Vagina (tissue), 2 donors: ENCODE results near the gene OOEP. TPM values are rescaled to one million over a fixed set of nuclear protein-coding genes. Genes with fewer than 3 reads are reported as not detected.

Experiments used
- DNase-seq, 2 donors: peaks; one replicate each; pipeline ENCODE4 v3.0.0-alpha.2; 2017; ENCODE audit errors: extremely low spot score in 2 of 2
- H3K27ac ChIP-seq: fragments of 200-600 bp; sonication (generic); one replicate; pipeline ENCODE4 v1.5.1; 2019
- H3K27me3 ChIP-seq: fragments of 200-600 bp; sonication (generic); one replicate; pipeline ENCODE4 v1.5.1; 2019
- H3K36me3 ChIP-seq, 2 donors: fragments of 200-600 bp; sonication (generic); one replicate each; pipeline ENCODE4 v1.5.1; 2017 to 2019
- H3K4me1 ChIP-seq: fragments of 200-600 bp; sonication (generic); one replicate; pipeline ENCODE4 v1.5.1; 2019
- H3K4me3 ChIP-seq, 2 donors: fragments of 200-600 bp; sonication (generic); 1 replicate in 1 of 2; 2 replicates in 1 of 2; pipeline ENCODE4 v1.5.1; 2016 to 2019
- H3K9me3 ChIP-seq: fragments of 200-600 bp; sonication (generic); one replicate; pipeline ENCODE4 v1.5.1; 2019
- POLR2A ChIP-seq, 2 donors: fragments of 450-650 bp; IDR thresholded peaks; one replicate each; pipeline ENCODE4 v1.6.1; 2017; ENCODE audit warnings: antibody characterized with exemption in 2 of 2, mild to moderate bottlenecking in 2 of 2, moderate library complexity in 2 of 2
- POLR2AphosphoS5 ChIP-seq, 2 donors: sonication (generic); formaldehyde crosslinking; IDR thresholded peaks; one replicate each; pipeline ENCODE4 v1.9.0; 2017; ENCODE audit warnings: antibody characterized with exemption in 2 of 2, mild to moderate bottlenecking in 2 of 2, low read depth in 1 of 2; ENCODE audit not compliant: insufficient read depth in 1 of 2
- intact Hi-C: fragments of 100-400 bp; cut with DNase I; formaldehyde crosslinking; loops from one replicate; pipeline ENCODE4 v1.15.1; 2023
- total RNA-seq: library from RNA; depleted of rRNA; stranded (reverse); fragments of >200 nt; gene quantifications from one replicate; pipeline ENCODE4 v1.2.3, GENCODE V29; 2016
- TF ChIP-seq, protein P1 (sequence below), 3 experiments: fragments of 450-650 bp in 2 of 3; fragments of 200-600 bp in 1 of 3; sonication (generic) in 1 of 3; IDR thresholded peaks; one replicate each; pipeline ENCODE4 v1.5.1; 2017 to 2019; ENCODE audit warnings: antibody characterized with exemption in 3 of 3, mild to moderate bottlenecking in 2 of 3, moderate library complexity in 2 of 3

OOEP gene
- total RNA-seq, 1 donor from 2014 or later: not detected

DNA sequence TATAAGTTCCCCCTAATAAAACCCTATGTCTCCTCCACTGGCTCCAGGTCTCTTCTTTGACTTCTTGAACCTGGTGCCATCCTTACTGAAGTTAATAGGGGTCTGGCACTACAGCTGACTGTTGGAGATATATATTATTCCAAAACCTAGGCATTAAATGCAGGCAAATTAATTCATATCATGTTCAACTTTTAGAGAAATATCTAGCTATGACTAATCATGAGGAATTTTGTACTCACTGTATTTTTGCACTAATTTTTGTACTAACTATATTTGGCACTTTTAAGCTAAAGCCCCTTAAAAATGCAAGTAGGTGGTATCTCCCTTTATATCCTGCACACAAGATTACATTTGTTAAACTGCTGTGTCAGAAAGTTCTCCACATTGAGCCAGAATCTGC lies 26.5 kb downstream of the OOEP start:
- Histone ChIP-seq H3K27ac (no peak overlapping the region), H3K27me3 (no peaks in the 10 kb centered on the region), H3K9me3 (no peaks in the 10 kb centered on the region), H3K36me3 (no peaks in the 10 kb centered on the region), H3K4me3 (no peak overlapping the region), H3K4me1 (no peaks in the 10 kb centered on the region)
- DNase-seq: no peak
- intact Hi-C loops: no loop called here
- TF ChIP-seq, protein P1, sequence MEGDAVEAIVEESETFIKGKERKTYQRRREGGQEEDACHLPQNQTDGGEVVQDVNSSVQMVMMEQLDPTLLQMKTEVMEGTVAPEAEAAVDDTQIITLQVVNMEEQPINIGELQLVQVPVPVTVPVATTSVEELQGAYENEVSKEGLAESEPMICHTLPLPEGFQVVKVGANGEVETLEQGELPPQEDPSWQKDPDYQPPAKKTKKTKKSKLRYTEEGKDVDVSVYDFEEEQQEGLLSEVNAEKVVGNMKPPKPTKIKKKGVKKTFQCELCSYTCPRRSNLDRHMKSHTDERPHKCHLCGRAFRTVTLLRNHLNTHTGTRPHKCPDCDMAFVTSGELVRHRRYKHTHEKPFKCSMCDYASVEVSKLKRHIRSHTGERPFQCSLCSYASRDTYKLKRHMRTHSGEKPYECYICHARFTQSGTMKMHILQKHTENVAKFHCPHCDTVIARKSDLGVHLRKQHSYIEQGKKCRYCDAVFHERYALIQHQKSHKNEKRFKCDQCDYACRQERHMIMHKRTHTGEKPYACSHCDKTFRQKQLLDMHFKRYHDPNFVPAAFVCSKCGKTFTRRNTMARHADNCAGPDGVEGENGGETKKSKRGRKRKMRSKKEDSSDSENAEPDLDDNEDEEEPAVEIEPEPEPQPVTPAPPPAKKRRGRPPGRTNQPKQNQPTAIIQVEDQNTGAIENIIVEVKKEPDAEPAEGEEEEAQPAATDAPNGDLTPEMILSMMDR (IDR thresholded peaks at IDR 0.05): no peak
- TF ChIP-seq POLR2A (IDR thresholded peaks at IDR 0.05): no peak
- no peak for TF ChIP-seq POLR2AphosphoS5 (IDR thresholded peaks at IDR 0.05; ENCODE audit: insufficient read depth in 1 of 2, low read depth in 1 of 2)

DNA sequence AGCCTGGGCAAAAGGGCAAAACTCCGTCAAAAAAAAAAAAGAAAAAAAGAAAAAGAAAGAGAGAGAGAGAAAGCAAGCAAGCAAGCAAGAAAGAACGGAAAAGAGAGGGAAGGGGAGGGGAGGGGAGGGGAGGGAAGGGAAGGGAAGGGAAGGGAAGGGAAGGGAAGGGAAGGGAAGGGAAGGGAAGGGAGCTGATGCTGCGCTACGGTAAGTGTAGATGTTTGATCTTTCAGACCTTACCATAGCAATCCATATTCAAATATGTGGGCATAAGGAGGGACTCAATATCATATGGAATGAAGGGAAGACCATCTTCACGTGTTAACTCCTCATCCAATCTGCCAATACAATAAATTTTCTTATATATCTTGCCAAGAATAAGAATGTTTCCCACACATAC lies 27.5 kb downstream of the OOEP start:
- Histone ChIP-seq H3K9me3 (no peaks in the 10 kb centered on the region), H3K27me3 (no peaks in the 10 kb centered on the region), H3K4me1 (no peaks in the 10 kb centered on the region), H3K4me3 (no peak overlapping the region), H3K27ac (no peak overlapping the region), H3K36me3 (no peaks in the 10 kb centered on the region)
- no peak for TF ChIP-seq POLR2A (IDR thresholded peaks at IDR 0.05)
- TF ChIP-seq, protein P1 (IDR thresholded peaks at IDR 0.05): no peak
- TF ChIP-seq POLR2AphosphoS5 (IDR thresholded peaks at IDR 0.05; ENCODE audit: insufficient read depth in 1 of 2, low read depth in 1 of 2): no peak
- intact Hi-C loops: no loop called here
- DNase-seq: no peak

DNA sequence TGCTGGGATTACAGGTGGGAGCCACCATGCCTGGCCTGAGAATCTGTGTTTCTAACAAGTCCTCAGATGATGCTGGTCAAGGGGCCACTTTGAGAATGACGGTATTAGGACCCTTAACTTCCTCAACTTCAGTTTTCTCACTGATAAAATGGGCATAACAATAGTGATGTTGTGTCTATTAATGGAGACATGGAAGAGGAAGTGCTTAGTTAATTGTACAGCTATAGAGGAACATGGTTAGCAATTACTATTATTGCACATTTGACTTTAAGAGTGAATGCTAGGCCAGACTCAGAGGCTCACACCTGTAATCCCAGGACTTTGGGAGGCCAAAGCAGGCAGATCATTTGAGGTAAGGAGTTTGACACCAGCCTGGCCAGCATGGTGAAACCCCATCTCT lies 28.4 kb downstream of the OOEP start:
- no peaks in the 10 kb centered on the region for H3K4me1 ChIP-seq
- no peak overlapping the region for H3K4me3 ChIP-seq
- intact Hi-C loops: no loop called here
- H3K9me3 ChIP-seq: no peaks in the 10 kb centered on the region
- H3K36me3 ChIP-seq: no peaks in the 10 kb centered on the region
- H3K27me3 ChIP-seq: no peaks in the 10 kb centered on the region
- H3K27ac ChIP-seq: no peak overlapping the region
- DNase-seq: no peak
- TF ChIP-seq, protein P1 (IDR thresholded peaks at IDR 0.05): no peak
- TF ChIP-seq POLR2AphosphoS5 (IDR thresholded peaks at IDR 0.05; ENCODE audit: insufficient read depth in 1 of 2, low read depth in 1 of 2): no peak
- TF ChIP-seq POLR2A (IDR thresholded peaks at IDR 0.05): no peak

DNA sequence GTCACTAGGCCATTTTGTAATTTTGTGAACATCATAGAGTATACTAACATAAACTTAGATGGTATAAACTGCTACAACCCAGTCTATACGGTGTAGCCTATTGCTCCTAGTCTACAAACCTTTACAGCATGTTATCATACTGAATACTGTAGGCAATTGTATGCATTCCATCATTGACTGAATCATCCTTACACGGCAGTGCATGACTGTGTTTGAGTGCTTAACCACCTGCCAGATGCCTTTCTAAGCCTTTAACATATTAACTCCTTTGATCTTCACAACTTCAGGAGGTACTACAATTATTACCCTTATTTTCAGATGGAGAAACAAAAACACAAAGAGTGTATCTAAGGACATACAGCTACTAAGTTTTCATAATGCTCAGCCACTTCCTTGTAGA lies 29.6 kb downstream of the OOEP start:
- Histone ChIP-seq H3K27ac (no peak overlapping the region), H3K4me1 (no peaks in the 10 kb centered on the region), H3K9me3 (no peaks in the 10 kb centered on the region), H3K4me3 (no peak overlapping the region), H3K27me3 (no peaks in the 10 kb centered on the region), H3K36me3 (no peaks in the 10 kb centered on the region)
- DNase-seq: no peak
- TF ChIP-seq POLR2AphosphoS5 (IDR thresholded peaks at IDR 0.05; ENCODE audit: insufficient read depth in 1 of 2, low read depth in 1 of 2): no peak
- TF ChIP-seq, protein P1 (IDR thresholded peaks at IDR 0.05): no peak
- no peak for TF ChIP-seq POLR2A (IDR thresholded peaks at IDR 0.05)
- intact Hi-C loops: no loop called here

DNA sequence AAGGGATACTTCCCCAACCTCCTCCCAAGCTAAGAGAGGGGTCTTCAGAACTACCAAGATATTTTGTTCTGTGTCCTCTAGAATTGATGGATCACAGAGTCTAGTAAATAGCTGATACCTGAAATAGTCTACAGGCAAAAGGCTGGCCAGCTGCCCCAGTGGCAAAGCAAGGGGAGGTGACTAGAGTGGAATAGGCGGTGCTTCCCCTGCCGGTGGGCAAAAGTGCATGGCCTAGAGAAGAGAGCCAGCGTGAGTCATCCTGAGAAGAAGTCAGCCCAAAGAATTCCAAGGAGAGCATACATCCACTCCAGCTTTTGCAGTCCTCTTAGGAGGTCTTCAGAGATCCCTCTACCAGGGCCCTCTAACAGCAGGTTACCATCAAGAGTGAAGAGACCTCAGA lies 30.4 kb downstream of the OOEP start:
- H3K27me3 ChIP-seq: no peaks in the 10 kb centered on the region
- TF ChIP-seq POLR2AphosphoS5 (IDR thresholded peaks at IDR 0.05; ENCODE audit: insufficient read depth in 1 of 2, low read depth in 1 of 2) (no peak), POLR2A (IDR thresholded peaks at IDR 0.05) (no peak)
- TF ChIP-seq, protein P1 (IDR thresholded peaks at IDR 0.05): no peak
- H3K36me3 ChIP-seq: no peaks in the 10 kb centered on the region
- no peaks in the 10 kb centered on the region for H3K4me1 ChIP-seq
- no peak for DNase-seq
- H3K27ac ChIP-seq: no peak overlapping the region
- intact Hi-C loops: no loop called here
- no peaks in the 10 kb centered on the region for H3K9me3 ChIP-seq
- H3K4me3 ChIP-seq: no peak overlapping the region
